Mesothelial cell of epicardium (in vitro differentiated cells): Measurements from ENCODE around the gene NFATC2. TPM values are rescaled to one million over a fixed set of nuclear protein-coding genes. Genes with fewer than 3 reads are reported as not detected.

ENCODE experiments used
- DNase-seq, 2 experiments: peaks; one replicate each; pipeline ENCODE4 v3.0.0; 2021; ENCODE audit warnings: low spot score in 2 of 2; ENCODE audit not compliant: unreplicated experiment in 2 of 2
- H3K27ac Mint-ChIP-seq: 2 replicates; pipeline ENCODE4 v1.8.0; 2021; ENCODE audit warnings: mixed read lengths
- H3K27me3 Mint-ChIP-seq: 2 replicates; pipeline ENCODE4 v1.8.0; 2021; ENCODE audit warnings: low read depth, mixed read lengths
- H3K36me3 Mint-ChIP-seq: 2 replicates; pipeline ENCODE4 v1.8.0; 2021; ENCODE audit warnings: mixed read lengths
- H3K4me1 Mint-ChIP-seq: 2 replicates; pipeline ENCODE4 v1.8.0; 2021; ENCODE audit warnings: mixed read lengths
- H3K4me3 Mint-ChIP-seq: 2 replicates; pipeline ENCODE4 v1.8.0; 2021; ENCODE audit warnings: mild to moderate bottlenecking, moderate library complexity, mixed read lengths
- H3K9me3 Mint-ChIP-seq: 2 replicates; pipeline ENCODE4 v1.8.0; 2021; ENCODE audit warnings: mixed read lengths
- total RNA-seq: library from RNA; stranded (reverse); gene quantifications from 3 replicates; pipeline ENCODE4 v1.2.1, GENCODE V29; 2021
- TF ChIP-seq, protein P1 (sequence below): fragments of 200-600 bp; sonication (generic); IDR thresholded peaks from one replicate; pipeline ENCODE4 v1.5.0; 2021; ENCODE audit warnings: antibody characterized with exemption; ENCODE audit not compliant: unreplicated experiment

NFATC2 gene
- total RNA-seq, 1 donor from 2014 or later = 14.0 TPM

DNA sequence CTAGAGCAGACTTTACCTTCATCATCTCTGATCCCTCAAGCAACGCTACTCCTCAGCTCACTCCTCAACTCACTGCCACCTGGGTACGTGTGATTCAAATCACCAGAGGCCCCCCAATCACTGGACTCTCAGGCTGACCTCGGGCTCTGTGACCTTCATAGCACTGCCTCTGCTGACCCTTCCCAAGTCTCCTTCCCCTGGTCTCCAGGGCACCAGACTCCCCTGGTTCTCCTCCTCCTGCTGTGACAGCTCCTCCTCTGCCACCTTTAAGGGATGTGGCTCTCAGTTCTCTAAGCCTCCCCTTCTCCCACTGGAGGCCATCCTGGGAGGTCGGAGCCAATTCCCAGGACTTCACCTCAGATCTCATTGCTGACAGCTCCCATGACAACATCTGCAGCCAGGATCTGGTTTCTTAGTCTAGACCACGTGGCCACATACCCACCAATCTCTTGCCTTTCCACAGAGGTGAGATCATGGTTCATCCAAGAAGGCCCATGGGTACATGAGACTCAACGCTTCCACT lies 90.4 kb downstream of the NFATC2 start:
- H3K9me3 Mint-ChIP-seq = peaks cover 11% of the 10 kb centered on the region
- H3K36me3 Mint-ChIP-seq = peaks cover 30% of the 10 kb centered on the region
- H3K27ac Mint-ChIP-seq = no peak overlapping the region
- no peak for DNase-seq
- H3K4me1 Mint-ChIP-seq = peaks cover 30% of the 10 kb centered on the region
- H3K27me3 Mint-ChIP-seq = no peaks in the 10 kb centered on the region
- TF ChIP-seq, protein P1, sequence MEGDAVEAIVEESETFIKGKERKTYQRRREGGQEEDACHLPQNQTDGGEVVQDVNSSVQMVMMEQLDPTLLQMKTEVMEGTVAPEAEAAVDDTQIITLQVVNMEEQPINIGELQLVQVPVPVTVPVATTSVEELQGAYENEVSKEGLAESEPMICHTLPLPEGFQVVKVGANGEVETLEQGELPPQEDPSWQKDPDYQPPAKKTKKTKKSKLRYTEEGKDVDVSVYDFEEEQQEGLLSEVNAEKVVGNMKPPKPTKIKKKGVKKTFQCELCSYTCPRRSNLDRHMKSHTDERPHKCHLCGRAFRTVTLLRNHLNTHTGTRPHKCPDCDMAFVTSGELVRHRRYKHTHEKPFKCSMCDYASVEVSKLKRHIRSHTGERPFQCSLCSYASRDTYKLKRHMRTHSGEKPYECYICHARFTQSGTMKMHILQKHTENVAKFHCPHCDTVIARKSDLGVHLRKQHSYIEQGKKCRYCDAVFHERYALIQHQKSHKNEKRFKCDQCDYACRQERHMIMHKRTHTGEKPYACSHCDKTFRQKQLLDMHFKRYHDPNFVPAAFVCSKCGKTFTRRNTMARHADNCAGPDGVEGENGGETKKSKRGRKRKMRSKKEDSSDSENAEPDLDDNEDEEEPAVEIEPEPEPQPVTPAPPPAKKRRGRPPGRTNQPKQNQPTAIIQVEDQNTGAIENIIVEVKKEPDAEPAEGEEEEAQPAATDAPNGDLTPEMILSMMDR = no peak
- H3K4me3 Mint-ChIP-seq = no peak overlapping the region

- H3K4me3 Mint-ChIP-seq = no peak overlapping the region
- no peaks in the 10 kb centered on the region for H3K27me3 Mint-ChIP-seq
- peaks cover 30% of the 10 kb centered on the region for H3K36me3 Mint-ChIP-seq
- DNase-seq = no peak
- TF ChIP-seq, protein P1 = no peak
- peaks cover 11% of the 10 kb centered on the region for H3K9me3 Mint-ChIP-seq
- no peak overlapping the region for H3K27ac Mint-ChIP-seq
- peaks cover 30% of the 10 kb centered on the region for H3K4me1 Mint-ChIP-seq
Observed at GRCh38 chr20:51451484-51451883, 91.0 kb downstream of the NFATC2 start.

DNA sequence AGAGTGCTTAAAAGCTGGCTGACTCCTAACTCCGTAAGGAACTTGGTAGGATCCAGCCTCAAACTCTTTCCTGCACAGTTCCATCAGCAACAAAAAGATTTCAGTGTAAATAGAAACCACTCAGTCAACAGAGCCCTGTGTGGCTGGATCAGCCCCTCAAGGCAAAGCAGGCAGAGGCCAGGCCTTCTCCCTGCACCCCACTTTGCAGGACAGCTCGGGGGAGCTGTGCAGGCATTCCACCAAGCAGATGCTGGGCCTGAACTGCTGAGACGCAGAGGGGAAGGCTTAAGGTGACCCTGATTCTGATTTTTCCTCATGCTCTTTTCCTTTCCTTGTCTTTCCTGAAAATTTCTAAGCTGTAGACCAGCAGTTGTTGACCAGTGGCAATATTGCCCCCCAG lies 91.5 kb downstream of the NFATC2 start:
- Mint-ChIP-seq H3K36me3 (peaks cover 30% of the 10 kb centered on the region), H3K27ac (peak overlapping the region; percentile 56), H3K27me3 (no peaks in the 10 kb centered on the region), H3K4me3 (no peak overlapping the region), H3K9me3 (peaks cover 11% of the 10 kb centered on the region), H3K4me1 (peaks cover 28% of the 10 kb centered on the region)
- DNase-seq = no peak
- TF ChIP-seq, protein P1 = no peak

GRCh38 chr20:51450221-51450712 lies 92.3 kb downstream of the NFATC2 start:
- TF ChIP-seq, protein P1 = no peak
- Mint-ChIP-seq H3K4me3 (no peak overlapping the region), H3K36me3 (peaks cover 28% of the 10 kb centered on the region), H3K9me3 (peaks cover 11% of the 10 kb centered on the region), H3K27me3 (no peaks in the 10 kb centered on the region), H3K4me1 (peaks cover 29% of the 10 kb centered on the region), H3K27ac (no peak overlapping the region)
- DNase-seq = no peak

GRCh38 chr20:51449498-51450220 lies 92.9 kb downstream of the NFATC2 start:
- peaks cover 25% of the 10 kb centered on the region for H3K36me3 Mint-ChIP-seq
- no peaks in the 10 kb centered on the region for H3K27me3 Mint-ChIP-seq
- DNase-seq = no peak
- H3K9me3 Mint-ChIP-seq = peaks cover 9% of the 10 kb centered on the region
- peaks cover 32% of the 10 kb centered on the region for H3K4me1 Mint-ChIP-seq
- H3K4me3 Mint-ChIP-seq = no peak overlapping the region
- TF ChIP-seq, protein P1 = no peak
- no peak overlapping the region for H3K27ac Mint-ChIP-seq
